HG03378 (cell line): Measurements from ENCODE around the gene SORD.
"Not testable (repeated sequence)": the region's sequence is repeated elsewhere in the genome, so short reads cannot be mapped to it uniquely, and the experiment has no call there.

Experiments
- ATAC-seq: cut with Tn5 transposase; IDR thresholded peaks from one replicate; pipeline ENCODE4 v1.9.1; 2021; ENCODE audit warnings: mild to moderate bottlenecking, moderate library complexity; ENCODE audit not compliant: unreplicated experiment

The SORD gene

GRCh38 chr15:45093622-45094357 is 70.8 kb downstream of the SORD start:
- ATAC-seq: no peak

- no peak for ATAC-seq
Observed at GRCh38 chr15:45094358-45094730, 71.3 kb downstream of the SORD start.

GRCh38 chr15:45095661-45096060 is 72.7 kb downstream of the SORD start:
- no peak for ATAC-seq

GRCh38 chr15:45097466-45097865 is 74.5 kb downstream of the SORD start:
- ATAC-seq: no peak

- no peak for ATAC-seq
Observed at GRCh38 chr15:45099549-45100165, 76.7 kb downstream of the SORD start.

GRCh38 chr15:45100884-45101625 is 78.1 kb downstream of the SORD start:
- ATAC-seq: no peak

- ATAC-seq: no peak
Observed at GRCh38 chr15:45101749-45102148, 78.8 kb downstream of the SORD start.

- ATAC-seq: no peak
Observed at GRCh38 chr15:45102226-45102625, 79.2 kb downstream of the SORD start.

GRCh38 chr15:45104170-45104569 is 81.2 kb downstream of the SORD start:
- ATAC-seq: not testable (repeated sequence)

- no peak for ATAC-seq
Observed at GRCh38 chr15:45105586-45105985, 82.6 kb downstream of the SORD start.

- ATAC-seq: no peak
Observed at GRCh38 chr15:45106002-45106790, 83.2 kb downstream of the SORD start.

- ATAC-seq: no peak
Observed at GRCh38 chr15:45107941-45108630, 85.1 kb downstream of the SORD start.

GRCh38 chr15:45110256-45110820 is 87.3 kb downstream of the SORD start:
- no peak for ATAC-seq

- ATAC-seq: no peak
Observed at GRCh38 chr15:45111390-45112142, 88.6 kb downstream of the SORD start.

- no peak for ATAC-seq
Observed at GRCh38 chr15:45112143-45112590, 89.2 kb downstream of the SORD start.

GRCh38 chr15:45112591-45113379 is 89.8 kb downstream of the SORD start:
- ATAC-seq: no peak

- ATAC-seq: no peak
Observed at GRCh38 chr15:45113380-45113990, 90.5 kb downstream of the SORD start.

- ATAC-seq: no peak
Observed at GRCh38 chr15:45114076-45114750, 91.2 kb downstream of the SORD start, which contains the start of the genes DUOX2 and DUOXA2. Gene DUOX2, minus strand, starts transcription at chr15:45114172. Its CDS starts 761 bp downstream, at chr15:45113411. Gene DUOXA2, plus strand, starts transcription at chr15:45114326. Its CDS starts 280 bp downstream, at chr15:45114606.
